NB4 (cell line): ENCODE data around the gene CDH1.

Experiments
- DNase-seq: peaks from one replicate; pipeline ENCODE4 v3.0.0; 2010; ENCODE audit warnings: low read depth
- H3K4me3 ChIP-seq: one replicate; pipeline ENCODE4 v1.5.1; 2011; ENCODE audit warnings: mild to moderate bottlenecking, low read depth, low read length, moderate library complexity
- MYC ChIP-seq: IDR thresholded peaks from 2 replicates; pipeline ENCODE4 v1.6.1; 2011; ENCODE audit warnings: low read depth, low read length
- POLR2A ChIP-seq: IDR thresholded peaks from 2 replicates; pipeline ENCODE4 v1.6.1; 2011; ENCODE audit warnings: mild to moderate bottlenecking; ENCODE audit not compliant: insufficient read length; ENCODE audit errors: extremely low read depth
- TF ChIP-seq, protein P1 (sequence below): IDR thresholded peaks from one replicate; pipeline ENCODE4 v1.5.1; 2012; ENCODE audit warnings: low read depth, low read length
- TF ChIP-seq, protein P2 (sequence below): IDR thresholded peaks from 2 replicates; pipeline ENCODE4 v1.6.1; 2011; ENCODE audit warnings: low read depth, low read length

The CDH1 gene

DNA sequence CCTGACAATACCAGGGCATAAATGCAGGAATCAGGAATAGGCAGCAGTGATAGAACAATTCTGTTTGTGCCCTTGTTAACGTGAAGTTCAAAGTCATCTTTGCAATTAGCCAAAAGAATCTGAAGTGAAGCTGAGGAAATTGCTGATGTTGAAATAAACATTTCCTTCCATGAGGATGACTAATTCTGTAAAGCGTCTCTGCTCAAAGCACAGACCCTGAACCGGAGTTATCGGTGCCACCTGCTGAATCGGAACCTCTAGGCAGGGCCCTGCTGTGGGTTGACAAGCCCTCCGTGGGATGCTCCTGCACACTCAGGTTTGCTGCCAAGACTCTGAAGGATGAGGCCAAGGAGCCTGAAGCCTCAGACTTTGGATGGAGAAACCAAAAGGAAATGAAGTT lies 37.0 kb upstream of the CDH1 start:
- DNase-seq: peak; percentile 63
- no peak overlapping the region for H3K4me3 ChIP-seq
- no peak for TF ChIP-seq MYC
- TF ChIP-seq, protein P1, sequence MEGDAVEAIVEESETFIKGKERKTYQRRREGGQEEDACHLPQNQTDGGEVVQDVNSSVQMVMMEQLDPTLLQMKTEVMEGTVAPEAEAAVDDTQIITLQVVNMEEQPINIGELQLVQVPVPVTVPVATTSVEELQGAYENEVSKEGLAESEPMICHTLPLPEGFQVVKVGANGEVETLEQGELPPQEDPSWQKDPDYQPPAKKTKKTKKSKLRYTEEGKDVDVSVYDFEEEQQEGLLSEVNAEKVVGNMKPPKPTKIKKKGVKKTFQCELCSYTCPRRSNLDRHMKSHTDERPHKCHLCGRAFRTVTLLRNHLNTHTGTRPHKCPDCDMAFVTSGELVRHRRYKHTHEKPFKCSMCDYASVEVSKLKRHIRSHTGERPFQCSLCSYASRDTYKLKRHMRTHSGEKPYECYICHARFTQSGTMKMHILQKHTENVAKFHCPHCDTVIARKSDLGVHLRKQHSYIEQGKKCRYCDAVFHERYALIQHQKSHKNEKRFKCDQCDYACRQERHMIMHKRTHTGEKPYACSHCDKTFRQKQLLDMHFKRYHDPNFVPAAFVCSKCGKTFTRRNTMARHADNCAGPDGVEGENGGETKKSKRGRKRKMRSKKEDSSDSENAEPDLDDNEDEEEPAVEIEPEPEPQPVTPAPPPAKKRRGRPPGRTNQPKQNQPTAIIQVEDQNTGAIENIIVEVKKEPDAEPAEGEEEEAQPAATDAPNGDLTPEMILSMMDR: no peak

DNA sequence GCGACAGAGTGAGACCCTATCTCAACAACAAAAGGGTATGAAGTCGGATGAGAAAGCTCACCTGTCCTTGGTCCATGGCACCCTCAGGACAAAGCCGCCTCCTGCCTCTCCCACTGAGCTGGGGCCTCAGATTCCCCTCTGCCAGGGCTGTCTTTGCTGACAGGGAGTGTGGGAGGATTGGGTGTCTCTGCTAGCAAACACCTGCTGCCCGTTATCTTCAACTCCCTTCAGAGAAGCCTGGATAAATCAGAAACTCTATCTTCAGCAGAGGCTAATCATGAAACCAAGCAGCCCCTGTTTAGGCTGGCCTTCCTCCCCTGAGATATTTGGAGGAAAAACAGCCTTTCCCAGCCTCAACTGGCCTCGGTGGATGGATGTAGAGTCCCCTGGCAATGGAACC lies 36.3 kb upstream of the CDH1 start:
- TF ChIP-seq, protein P2, sequence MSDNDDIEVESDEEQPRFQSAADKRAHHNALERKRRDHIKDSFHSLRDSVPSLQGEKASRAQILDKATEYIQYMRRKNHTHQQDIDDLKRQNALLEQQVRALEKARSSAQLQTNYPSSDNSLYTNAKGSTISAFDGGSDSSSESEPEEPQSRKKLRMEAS: no peak
- no peak for TF ChIP-seq POLR2A
- no peak for TF ChIP-seq MYC
- TF ChIP-seq, protein P1: no peak
- no peak for DNase-seq
- no peak overlapping the region for H3K4me3 ChIP-seq

DNA sequence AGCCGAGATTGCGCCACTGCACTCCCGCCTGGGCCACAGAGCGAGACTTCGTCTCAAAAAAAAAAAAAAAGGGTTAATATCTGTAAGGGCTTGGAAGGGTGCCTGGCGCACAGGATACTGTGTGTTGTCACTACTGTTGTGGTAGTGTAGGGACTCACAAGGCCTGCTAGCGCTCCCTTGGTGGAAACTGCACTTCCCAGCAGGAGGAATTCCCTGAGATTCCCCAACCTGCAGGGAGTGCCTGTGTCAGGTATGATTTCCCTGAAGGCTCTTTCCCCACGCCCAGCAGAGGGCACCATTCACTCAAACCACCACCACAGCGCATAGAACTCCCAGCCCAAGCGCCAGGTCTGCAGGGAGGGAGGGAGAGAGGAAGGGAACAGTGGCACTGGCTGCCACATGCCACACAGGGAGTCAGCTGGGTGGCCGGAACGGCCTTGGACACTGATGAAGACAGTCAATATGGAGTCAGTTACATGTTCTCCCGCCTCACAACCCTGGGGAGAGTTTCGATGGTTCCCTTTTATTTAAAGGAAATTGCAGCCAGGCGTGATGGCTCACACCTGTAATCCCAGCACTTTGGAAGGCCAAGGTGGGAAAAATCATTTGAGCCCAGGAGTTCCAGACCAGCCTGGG lies 32.7 kb upstream of the CDH1 start:
- TF ChIP-seq POLR2A: no peak
- TF ChIP-seq, protein P1: peak; percentile 92
- H3K4me3 ChIP-seq: no peak overlapping the region
- DNase-seq: peak; percentile 78

DNA sequence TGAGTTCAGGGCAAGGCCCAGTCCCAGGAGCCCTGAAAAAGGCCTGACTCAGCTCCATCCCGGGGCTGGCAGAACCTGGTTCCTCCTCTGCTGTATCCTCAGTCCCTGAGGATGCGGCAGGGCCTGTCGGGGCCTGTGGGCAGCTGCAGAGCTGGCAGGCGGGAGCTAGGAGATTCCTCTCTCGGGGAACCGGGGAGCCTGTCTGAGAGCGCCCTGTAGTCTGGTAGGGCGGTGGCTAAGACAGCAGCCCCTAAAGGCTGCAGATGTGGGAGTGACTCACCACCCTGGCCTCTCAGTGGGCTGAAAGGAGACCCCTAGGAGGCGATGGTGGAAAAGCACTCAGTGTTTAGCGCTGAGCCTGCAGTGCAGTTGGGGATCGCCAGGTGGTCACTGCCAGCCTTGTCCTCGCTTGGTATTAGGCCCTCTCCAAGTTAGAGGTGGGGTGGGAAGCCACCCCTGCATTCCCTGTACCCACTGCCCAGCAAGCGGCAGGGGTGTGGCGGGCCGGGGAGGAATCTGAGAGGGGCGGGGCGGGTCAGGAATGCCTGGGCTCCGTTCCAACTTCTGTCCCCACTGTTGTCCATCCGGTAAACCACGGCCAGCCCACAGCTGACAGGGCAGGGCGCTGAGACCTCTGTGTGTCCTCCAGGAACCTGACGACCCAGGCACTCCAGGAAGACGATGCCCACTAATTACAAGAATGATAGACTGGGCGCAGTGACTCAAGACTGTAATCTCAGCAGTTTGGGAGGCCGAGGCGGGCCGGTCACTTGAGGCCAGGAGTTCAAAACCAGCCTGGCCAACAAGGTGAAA lies 29.5 kb upstream of the CDH1 start:
- DNase-seq: peak; percentile 31
- TF ChIP-seq, protein P2: no peak
- no peak for TF ChIP-seq MYC
- TF ChIP-seq POLR2A: no peak
- TF ChIP-seq, protein P1: no peak
- H3K4me3 ChIP-seq: no peak overlapping the region

DNA sequence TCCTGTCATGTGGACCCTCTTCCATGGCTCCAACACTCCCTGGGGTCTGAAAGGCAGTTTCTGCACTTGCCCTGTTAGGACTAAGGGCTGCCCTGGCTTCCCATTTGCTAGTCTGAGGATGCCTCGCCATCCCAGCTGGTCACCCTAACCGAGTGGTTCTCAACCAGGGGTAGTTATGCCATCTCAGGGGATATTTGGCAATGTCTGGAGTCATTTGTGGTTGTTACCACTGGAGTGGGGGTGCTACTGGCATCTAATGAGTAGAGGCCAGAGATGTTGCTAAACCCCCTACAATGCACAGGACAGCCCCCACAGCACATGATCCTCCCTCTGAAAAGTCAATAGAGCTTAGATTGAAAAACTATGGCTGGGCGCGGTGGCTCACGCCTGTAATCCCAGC lies 26.9 kb upstream of the CDH1 start:
- no peak overlapping the region for H3K4me3 ChIP-seq
- TF ChIP-seq MYC: no peak
- TF ChIP-seq, protein P1: no peak
- TF ChIP-seq, protein P2: no peak
- peak; percentile 69 for DNase-seq
